GM23248 (cell line): ENCODE measurements around the gene SLITRK5. TPM values are rescaled to one million over a fixed set of nuclear protein-coding genes. Genes with fewer than 3 reads are reported as not detected.
A peak's percentile ranks its signal among the peaks of the same experiment; 100 is the strongest.

Source experiments
- DNase-seq: peaks from one replicate; pipeline ENCODE4 v3.0.0-alpha.2; 2015
- H2AFZ ChIP-seq: fragments of 200-600 bp; sonication (generic); 2 replicates; pipeline ENCODE4 v1.6.1; 2016; ENCODE audit warnings: antibody characterized with exemption
- H3F3A ChIP-seq: fragments of 200-600 bp; sonication (generic); 2 replicates; pipeline ENCODE4 v1.6.1; 2016; ENCODE audit warnings: mild to moderate bottlenecking, antibody characterized with exemption, mixed run types; ENCODE audit not compliant: insufficient read depth
- H3K27ac ChIP-seq: fragments of 200-600 bp; sonication (generic); 2 replicates; pipeline ENCODE4 v1.5.1; 2016; ENCODE audit warnings: mild to moderate bottlenecking
- H3K27me3 ChIP-seq: fragments of 200-600 bp; sonication (generic); replicated peaks from 2 replicates; pipeline ENCODE4 v1.6.1; 2016; ENCODE audit warnings: mild to moderate bottlenecking; ENCODE audit not compliant: insufficient read depth
- H3K36me3 ChIP-seq: fragments of 200-600 bp; sonication (generic); 2 replicates; pipeline ENCODE4 v1.6.1; 2016; ENCODE audit warnings: low read depth, mild to moderate bottlenecking
- H3K4me1 ChIP-seq: fragments of 200-600 bp; sonication (generic); 2 replicates; pipeline ENCODE4 v1.6.1; 2016; ENCODE audit warnings: mild to moderate bottlenecking; ENCODE audit not compliant: insufficient read depth
- H3K4me2 ChIP-seq: fragments of 200-600 bp; sonication (generic); one replicate; pipeline ENCODE4 v1.6.1; 2016; ENCODE audit warnings: mild to moderate bottlenecking; ENCODE audit not compliant: unreplicated experiment
- H3K4me3 ChIP-seq: fragments of 200-600 bp; sonication (generic); 2 replicates; pipeline ENCODE4 v1.5.1; 2016; ENCODE audit warnings: mild to moderate bottlenecking
- H3K79me2 ChIP-seq: fragments of 200-600 bp; sonication (generic); 2 replicates; pipeline ENCODE4 v1.6.1; 2016; ENCODE audit warnings: mild to moderate bottlenecking; ENCODE audit not compliant: insufficient read depth
- H3K9ac ChIP-seq: fragments of 200-600 bp; sonication (generic); 2 replicates; pipeline ENCODE4 v1.6.1; 2016; ENCODE audit warnings: mild to moderate bottlenecking
- H3K9me2 ChIP-seq: fragments of 200-600 bp; sonication (generic); 2 replicates; pipeline ENCODE4 v1.6.1; 2016; ENCODE audit warnings: mixed run types, mild to moderate bottlenecking, moderate library complexity; ENCODE audit not compliant: insufficient read depth
- H3K9me3 ChIP-seq: fragments of 200-600 bp; sonication (generic); one replicate; pipeline ENCODE4 v1.6.1; 2017; ENCODE audit warnings: low read depth
- H4K20me1 ChIP-seq: fragments of 200-600 bp; sonication (generic); 2 replicates; pipeline ENCODE4 v1.6.0; 2016; ENCODE audit not compliant: insufficient read depth
- EZH2 ChIP-seq: fragments of 200-600 bp; sonication (generic); IDR thresholded peaks from 2 replicates; pipeline ENCODE4 v1.6.1; 2018; ENCODE audit warnings: antibody characterized with exemption, mild to moderate bottlenecking; ENCODE audit not compliant: insufficient read depth, poor library complexity, severe bottlenecking
- EZH2phosphoT487 ChIP-seq: fragments of 200-600 bp; sonication (generic); IDR thresholded peaks from 2 replicates; pipeline ENCODE4 v1.6.1; 2018; ENCODE audit warnings: antibody characterized with exemption, moderate library complexity, mild to moderate bottlenecking, low read depth; ENCODE audit not compliant: insufficient read depth
- WGBS, 2 experiments: methylation state at CpG; one replicate each; pipeline ENCODE4 v1.1.6; 2015 to 2017; ENCODE audit warnings: low lambda C conversion rate in 2 of 2, low coverage in 1 of 2; ENCODE audit errors: missing lambda C conversion rate in 2 of 2; 5-methylcytosine and 5-hydroxymethylcytosine counted together
- in situ Hi-C: fragments of 300-500 bp; cut with MboI; formaldehyde crosslinking; loops from 2 replicates; pipeline ENCODE4 v1.15.0; 2020
- polyA plus RNA-seq: library from polyadenylated mRNA; unstranded; fragments of >200 nt; fragmentation: Nextera tagmentation; extraction: Ambion mirVana; gene quantifications from 2 replicates; pipeline ENCODE4 v1.2.1, GENCODE V29; 2016
- total RNA-seq: library from RNA; depleted of rRNA; stranded (reverse); fragments of >200 nt; shearing (Covaris generic); gene quantifications from 2 replicates; pipeline ENCODE4 v1.2.3, GENCODE V29; 2014

Gene SLITRK5
- total and polyA plus RNA-seq, 2 experiments from 2014 or later: not detected

GRCh38 chr13:87666831-87667230, 4.3 kb upstream of the SLITRK5 start:
- Histone ChIP-seq H3K4me2 (no peak overlapping the region), H3K27me3 (no peaks in the 10 kb centered on the region; the same call in 1 of the 2 replicates), H2AFZ (no peak overlapping the region), H3K79me2 (no peaks in the 10 kb centered on the region), H3F3A (no peaks in the 10 kb centered on the region), H4K20me1 (no peaks in the 10 kb centered on the region), H3K9me3 (no peaks in the 10 kb centered on the region), H3K4me3 (no peak overlapping the region), H3K27ac (no peak overlapping the region), H3K36me3 (no peaks in the 10 kb centered on the region), H3K9ac (no peak overlapping the region), H3K4me1 (no peaks in the 10 kb centered on the region), H3K9me2 (no peaks in the 10 kb centered on the region)
- DNase-seq: no peak
- 41 to 42% methylated on average over 1 of the region's 1 CpG for WGBS, 2 experiments
- TF ChIP-seq EZH2: no peak
- no peak for TF ChIP-seq EZH2phosphoT487
- in situ Hi-C loops: no loop called here

- Histone ChIP-seq H2AFZ (no peak overlapping the region), H3K4me1 (no peaks in the 10 kb centered on the region), H3K4me3 (no peak overlapping the region), H3K9me2 (no peaks in the 10 kb centered on the region), H3K9ac (no peak overlapping the region), H4K20me1 (no peaks in the 10 kb centered on the region), H3K27me3 (no peaks in the 10 kb centered on the region; the same call in 1 of the 2 replicates), H3K4me2 (no peak overlapping the region), H3K36me3 (no peaks in the 10 kb centered on the region), H3K79me2 (no peaks in the 10 kb centered on the region), H3K27ac (no peak overlapping the region), H3F3A (no peaks in the 10 kb centered on the region), H3K9me3 (no peaks in the 10 kb centered on the region)
- in situ Hi-C loops: no loop called here
- DNase-seq: no peak
- TF ChIP-seq EZH2: no peak
- TF ChIP-seq EZH2phosphoT487: no peak
- WGBS, 2 experiments: 15 to 22% methylated on average over 1 of the region's 1 CpG
These were observed 3.5 kb upstream of the SLITRK5 start for GRCh38 chr13:87667686-87668085.

DNA sequence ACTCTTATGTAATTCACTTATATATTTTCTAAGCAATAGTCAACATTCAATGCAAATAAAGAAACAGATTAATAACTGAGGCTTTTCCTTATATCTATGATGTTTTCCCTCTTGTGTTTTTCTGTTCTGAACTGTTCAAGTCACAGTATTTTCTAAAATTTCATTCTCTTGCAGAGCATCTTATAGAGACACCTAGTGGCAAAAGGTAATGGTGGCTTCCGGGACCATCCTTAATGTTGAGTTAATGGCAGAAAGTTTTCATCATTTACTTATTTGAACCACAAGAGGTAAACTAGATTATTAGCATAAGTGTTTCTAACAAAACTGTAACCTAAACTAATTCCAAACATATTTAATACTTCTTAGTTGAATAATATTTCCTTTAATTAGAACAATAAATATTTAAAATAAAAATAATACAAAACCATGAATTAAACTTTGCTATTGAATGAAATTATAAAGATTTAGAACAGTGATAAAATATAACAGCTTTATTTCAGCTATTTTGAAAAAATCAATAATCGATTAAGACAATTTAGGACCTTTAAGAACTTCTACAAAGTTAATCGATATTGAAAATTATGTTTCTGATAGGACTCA, 1.7 kb upstream of the SLITRK5 start:
- Histone ChIP-seq H3K4me3 (no peak overlapping the region), H3K4me2 (no peak overlapping the region), H3K9ac (no peak overlapping the region), H3K36me3 (no peaks in the 10 kb centered on the region), H3K9me3 (no peaks in the 10 kb centered on the region), H3K27ac (no peak overlapping the region), H3K9me2 (no peaks in the 10 kb centered on the region), H3K4me1 (no peaks in the 10 kb centered on the region), H3K27me3 (peaks cover 16% of the 10 kb centered on the region), H2AFZ (no peak overlapping the region), H4K20me1 (no peaks in the 10 kb centered on the region), H3F3A (no peaks in the 10 kb centered on the region), H3K79me2 (no peaks in the 10 kb centered on the region)
- WGBS, 2 experiments: 36 to 44% methylated on average over 3 of the region's 3 CpGs
- peak; percentile 44 for DNase-seq
- in situ Hi-C loops: no loop called here
- TF ChIP-seq EZH2 (no peak), EZH2phosphoT487 (no peak)

GRCh38 chr13:87671753-87672605, 808 bp downstream of the SLITRK5 start:
- H4K20me1 ChIP-seq: no peaks in the 10 kb centered on the region
- H2AFZ ChIP-seq: peak overlapping the region; percentile 86
- H3K9me3 ChIP-seq: no peaks in the 10 kb centered on the region
- peaks cover 39% of the 10 kb centered on the region for H3K27me3 ChIP-seq
- peak overlapping the region; percentile 71 for H3K4me2 ChIP-seq
- H3F3A ChIP-seq: no peaks in the 10 kb centered on the region
- peak; percentile 75 for TF ChIP-seq EZH2
- TF ChIP-seq EZH2phosphoT487: no peak
- peak overlapping the region; percentile 70 for H3K4me3 ChIP-seq
- in situ Hi-C loops: no loop called here
- peak; percentile 9 for DNase-seq
- no peak overlapping the region for H3K27ac ChIP-seq
- no peaks in the 10 kb centered on the region for H3K9me2 ChIP-seq
- H3K4me1 ChIP-seq: no peaks in the 10 kb centered on the region
- no peaks in the 10 kb centered on the region for H3K79me2 ChIP-seq
- no peak overlapping the region for H3K9ac ChIP-seq
- no peaks in the 10 kb centered on the region for H3K36me3 ChIP-seq
- WGBS, 2 experiments: 2% methylated on average over 20 to 68 of the region's 89 CpGs
